Panc1 (cell line): ENCODE measurements around the gene NCOA3. TPM values are rescaled to one million over a fixed set of nuclear protein-coding genes. Genes with fewer than 3 reads are reported as not detected.

Experiments used
- ATAC-seq: fragments of 200-7000 bp; cut with Tn5 transposase; 2 replicates; pipeline ENCODE4 v1.9.1; 2020; ENCODE audit warnings: mild to moderate bottlenecking, moderate library complexity
- BruUV-seq: library from RNA; stranded (reverse); fragments of 400-500 nt; replicated peaks from 2 replicates; lab custom pipeline; 2021; lab: Mats Ljungman, UMichigan
- CTCF ChIA-PET: fragments of 300-600 bp; sonication (Branson Sonifier 250); formaldehyde crosslinking; loops from one replicate; lab custom pipeline; 2022; ENCODE audit warnings: antibody characterized with exemption; lab: Charles Lee
- POLR2A ChIA-PET: fragments of 300-600 bp; sonication (Branson Sonifier 250); formaldehyde crosslinking; loops from one replicate; lab custom pipeline; 2022; ENCODE audit warnings: antibody characterized with exemption; lab: Charles Lee
- DNase-seq: peaks from one replicate; pipeline ENCODE4 v3.0.0-alpha.2; 2010; ENCODE audit warnings: low read depth, low spot score
- H3K27ac ChIP-seq: 2 replicates; pipeline ENCODE4 v1.5.1; 2011; ENCODE audit warnings: mild to moderate bottlenecking, low read length, inconsistent platforms
- H3K27me3 ChIP-seq: fragments of 200-500 bp; sonication (Bioruptor generic); 2 replicates; pipeline ENCODE4 v1.6.0; 2014; ENCODE audit warnings: low read length, inconsistent platforms; ENCODE audit not compliant: control insufficient read depth, insufficient read depth
- H3K36me3 ChIP-seq: fragments of 200-500 bp; sonication (Bioruptor generic); 2 replicates; pipeline ENCODE4 v1.5.1; 2014; ENCODE audit warnings: inconsistent platforms, mild to moderate bottlenecking, low read length, moderate library complexity; ENCODE audit not compliant: control insufficient read depth, insufficient read depth
- H3K4me1 ChIP-seq: 2 replicates; pipeline ENCODE4 v1.5.1; 2011; ENCODE audit warnings: inconsistent platforms, mild to moderate bottlenecking, low read length, moderate library complexity; ENCODE audit not compliant: control insufficient read depth, insufficient read depth
- H3K4me3 ChIP-seq, 2 experiments: 2 replicates each; pipeline ENCODE4 v1.5.1; 2011 to 2012; ENCODE audit warnings: low read depth in 2 of 2, low read length in 2 of 2, mild to moderate bottlenecking in 2 of 2, inconsistent platforms in 1 of 2, moderate library complexity in 1 of 2
- H3K9me3 ChIP-seq: fragments of 200-500 bp; sonication (Bioruptor generic); 2 replicates; pipeline ENCODE4 v1.5.1; 2014; ENCODE audit warnings: low read depth, mild to moderate bottlenecking, inconsistent platforms, low read length, moderate library complexity; ENCODE audit not compliant: control insufficient read depth, insufficient read depth
- POLR2AphosphoS5 ChIP-seq: IDR thresholded peaks from 2 replicates; pipeline ENCODE4 v1.6.1; 2012; ENCODE audit warnings: mild to moderate bottlenecking, low read depth, low read length, moderate library complexity
- SIN3A ChIP-seq: IDR thresholded peaks from 2 replicates; pipeline ENCODE4 v1.6.1; 2012; ENCODE audit warnings: low read depth, mild to moderate bottlenecking, low read length, moderate library complexity, borderline replicate concordance; ENCODE audit not compliant: insufficient read depth
- TCF7L2 ChIP-seq: IDR thresholded peaks from 2 replicates; pipeline ENCODE4 v1.6.1; 2011; ENCODE audit warnings: mild to moderate bottlenecking, low read depth, low read length, inconsistent platforms
- in situ Hi-C: cut with HindIII; loops from 2 replicates; pipeline ENCODE4 v1.10.0; 2016; ENCODE audit warnings: low sequenced_read_pairs, low pct_unique_long_range_greater_than_20kb
- intact Hi-C: fragments of 100-400 bp; cut with micrococcal nuclease; formaldehyde crosslinking; loops from one replicate; pipeline ENCODE4 v1.10.0; 2022; ENCODE audit not compliant: unreplicated experiment
- total RNA-seq: library from RNA; stranded (reverse); gene quantifications from one replicate; pipeline ENCODE4 v1.2.1, GENCODE V29; 2021; ENCODE audit not compliant: unreplicated experiment
- TF ChIP-seq, protein P1 (sequence below): fragments of 450-650 bp; IDR thresholded peaks from 2 replicates; pipeline ENCODE4 v1.5.1; 2017; ENCODE audit warnings: mild to moderate bottlenecking
- TF ChIP-seq, protein P2 (sequence below), 2 experiments: IDR thresholded peaks; 2 replicates each; pipeline ENCODE4 v1.6.1; 2011 to 2012; ENCODE audit warnings: low read depth in 2 of 2, control low read depth in 1 of 2, low read length in 1 of 2, mild to moderate bottlenecking in 1 of 2, moderate library complexity in 1 of 2; ENCODE audit not compliant: insufficient read depth in 1 of 2

The NCOA3 gene
- total RNA-seq, 1 experiment from 2014 or later = 47.7 TPM

DNA sequence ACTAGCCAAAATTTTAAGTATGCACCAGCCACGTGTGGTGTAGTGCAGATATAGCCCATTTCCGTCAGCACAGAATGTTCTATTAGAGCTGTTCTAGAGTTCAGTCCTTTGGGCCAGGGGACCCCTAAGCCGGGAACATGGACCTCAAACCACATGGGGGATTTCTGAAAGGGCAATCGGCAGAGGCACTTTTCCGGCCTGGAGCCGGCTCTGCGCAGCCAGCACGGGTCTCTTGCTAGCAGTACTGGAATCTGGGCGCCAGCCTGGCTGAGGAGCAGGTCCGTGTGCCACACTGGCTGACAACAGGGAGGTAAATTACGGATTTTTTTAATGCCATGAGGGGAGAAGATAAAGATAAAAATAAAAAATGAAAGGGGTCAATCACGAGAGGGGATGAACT, 163.1 kb downstream of the NCOA3 start:
- TF ChIP-seq POLR2AphosphoS5 (no peak), TCF7L2 (no peak)
- TF ChIP-seq, protein P1, sequence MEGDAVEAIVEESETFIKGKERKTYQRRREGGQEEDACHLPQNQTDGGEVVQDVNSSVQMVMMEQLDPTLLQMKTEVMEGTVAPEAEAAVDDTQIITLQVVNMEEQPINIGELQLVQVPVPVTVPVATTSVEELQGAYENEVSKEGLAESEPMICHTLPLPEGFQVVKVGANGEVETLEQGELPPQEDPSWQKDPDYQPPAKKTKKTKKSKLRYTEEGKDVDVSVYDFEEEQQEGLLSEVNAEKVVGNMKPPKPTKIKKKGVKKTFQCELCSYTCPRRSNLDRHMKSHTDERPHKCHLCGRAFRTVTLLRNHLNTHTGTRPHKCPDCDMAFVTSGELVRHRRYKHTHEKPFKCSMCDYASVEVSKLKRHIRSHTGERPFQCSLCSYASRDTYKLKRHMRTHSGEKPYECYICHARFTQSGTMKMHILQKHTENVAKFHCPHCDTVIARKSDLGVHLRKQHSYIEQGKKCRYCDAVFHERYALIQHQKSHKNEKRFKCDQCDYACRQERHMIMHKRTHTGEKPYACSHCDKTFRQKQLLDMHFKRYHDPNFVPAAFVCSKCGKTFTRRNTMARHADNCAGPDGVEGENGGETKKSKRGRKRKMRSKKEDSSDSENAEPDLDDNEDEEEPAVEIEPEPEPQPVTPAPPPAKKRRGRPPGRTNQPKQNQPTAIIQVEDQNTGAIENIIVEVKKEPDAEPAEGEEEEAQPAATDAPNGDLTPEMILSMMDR = no peak
- no peaks in the 10 kb centered on the region for H3K27me3 ChIP-seq
- H3K27ac ChIP-seq = no peak overlapping the region
- H3K36me3 ChIP-seq = no peaks in the 10 kb centered on the region
- H3K9me3 ChIP-seq = no peaks in the 10 kb centered on the region
- H3K4me3 ChIP-seq = no peak overlapping the region
- in situ Hi-C loops = no loop called here
- ATAC-seq (no peak), DNase-seq (no peak)
- peaks cover 3% of the 10 kb centered on the region; the same call in 1 of the 2 replicates for H3K4me1 ChIP-seq
- POLR2A ChIA-PET = no interaction called here
- CTCF ChIA-PET = interaction anchor here (0.5 kb wide), 1 partner anchor 276 kb away, joined by 6 read pairs; no protein-coding TSS in a partner anchor
- intact Hi-C loops = loop anchor here (5.0 kb wide), 1 partner anchor 958 kb away; no protein-coding TSS in a partner anchor
- no TSS peak for BruUV-seq

DNA sequence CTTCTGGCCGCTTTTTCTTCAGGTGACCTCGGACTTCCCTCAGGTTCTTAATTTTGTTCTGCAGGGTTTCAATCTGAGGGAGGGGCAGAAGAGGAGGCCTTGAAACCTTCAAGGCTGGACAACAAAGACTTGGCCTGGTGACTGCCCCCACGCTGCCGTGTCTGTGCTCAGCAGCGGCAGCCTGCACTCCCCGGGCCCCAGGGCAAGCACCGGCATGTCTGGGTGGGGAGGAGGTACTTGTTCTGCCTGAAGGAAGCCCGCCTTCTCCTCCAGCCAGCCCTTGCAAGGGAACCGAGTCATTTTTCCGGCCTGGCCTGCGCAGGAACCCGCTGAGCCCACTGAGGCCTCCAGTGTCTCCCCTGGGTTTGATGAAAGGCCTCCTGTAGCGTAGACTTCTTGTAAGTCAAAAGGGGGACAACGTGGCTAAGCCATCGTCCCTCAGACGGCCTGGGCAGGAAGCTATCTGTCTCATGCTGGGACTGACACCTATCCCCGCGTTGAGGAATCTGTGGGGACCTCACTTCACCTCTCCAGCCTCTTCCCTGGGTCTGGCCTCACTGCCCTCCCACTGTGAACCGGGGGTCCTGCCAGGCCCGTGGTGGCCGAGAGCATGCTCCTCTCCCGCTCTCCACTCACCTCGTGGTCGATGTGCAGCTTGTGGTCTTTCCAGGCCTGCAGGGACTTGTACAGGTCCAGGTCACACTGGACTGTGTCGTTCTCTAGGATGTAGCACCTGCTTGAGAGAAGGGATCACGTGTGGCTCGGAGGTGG, 163.7 kb downstream of the NCOA3 start:
- no peaks in the 10 kb centered on the region for H3K9me3 ChIP-seq
- no peaks in the 10 kb centered on the region for H3K36me3 ChIP-seq
- no TSS peak for BruUV-seq
- TF ChIP-seq TCF7L2 = no peak
- no peak for TF ChIP-seq POLR2AphosphoS5
- TF ChIP-seq SIN3A = no peak
- TF ChIP-seq, protein P2, sequence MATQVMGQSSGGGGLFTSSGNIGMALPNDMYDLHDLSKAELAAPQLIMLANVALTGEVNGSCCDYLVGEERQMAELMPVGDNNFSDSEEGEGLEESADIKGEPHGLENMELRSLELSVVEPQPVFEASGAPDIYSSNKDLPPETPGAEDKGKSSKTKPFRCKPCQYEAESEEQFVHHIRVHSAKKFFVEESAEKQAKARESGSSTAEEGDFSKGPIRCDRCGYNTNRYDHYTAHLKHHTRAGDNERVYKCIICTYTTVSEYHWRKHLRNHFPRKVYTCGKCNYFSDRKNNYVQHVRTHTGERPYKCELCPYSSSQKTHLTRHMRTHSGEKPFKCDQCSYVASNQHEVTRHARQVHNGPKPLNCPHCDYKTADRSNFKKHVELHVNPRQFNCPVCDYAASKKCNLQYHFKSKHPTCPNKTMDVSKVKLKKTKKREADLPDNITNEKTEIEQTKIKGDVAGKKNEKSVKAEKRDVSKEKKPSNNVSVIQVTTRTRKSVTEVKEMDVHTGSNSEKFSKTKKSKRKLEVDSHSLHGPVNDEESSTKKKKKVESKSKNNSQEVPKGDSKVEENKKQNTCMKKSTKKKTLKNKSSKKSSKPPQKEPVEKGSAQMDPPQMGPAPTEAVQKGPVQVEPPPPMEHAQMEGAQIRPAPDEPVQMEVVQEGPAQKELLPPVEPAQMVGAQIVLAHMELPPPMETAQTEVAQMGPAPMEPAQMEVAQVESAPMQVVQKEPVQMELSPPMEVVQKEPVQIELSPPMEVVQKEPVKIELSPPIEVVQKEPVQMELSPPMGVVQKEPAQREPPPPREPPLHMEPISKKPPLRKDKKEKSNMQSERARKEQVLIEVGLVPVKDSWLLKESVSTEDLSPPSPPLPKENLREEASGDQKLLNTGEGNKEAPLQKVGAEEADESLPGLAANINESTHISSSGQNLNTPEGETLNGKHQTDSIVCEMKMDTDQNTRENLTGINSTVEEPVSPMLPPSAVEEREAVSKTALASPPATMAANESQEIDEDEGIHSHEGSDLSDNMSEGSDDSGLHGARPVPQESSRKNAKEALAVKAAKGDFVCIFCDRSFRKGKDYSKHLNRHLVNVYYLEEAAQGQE (IDR thresholded peaks at IDR 0.05; ENCODE audit: insufficient read depth in 1 of 2, low read depth in 2 of 2, low read length in 1 of 2) = no peak
- TF ChIP-seq, protein P1 = no peak
- ChIA-PET POLR2A (no interaction called here), CTCF (no interaction called here)
- ATAC-seq = no peak
- intact Hi-C loops (no loop called here), in situ Hi-C loops (no loop called here)
- no peaks in the 10 kb centered on the region for H3K27me3 ChIP-seq
- no peak for DNase-seq
- no peak overlapping the region for H3K4me3 ChIP-seq
- no peak overlapping the region for H3K27ac ChIP-seq
- H3K4me1 ChIP-seq = peaks cover 3% of the 10 kb centered on the region; the same call in 1 of the 2 replicates
